H7 (cell line): Measurements from ENCODE around the gene OR5D16. TPM values are rescaled to one million over a fixed set of nuclear protein-coding genes. Genes with fewer than 3 reads are reported as not detected.
"Not testable (repeated sequence)": the region's sequence is repeated elsewhere in the genome, so short reads cannot be mapped to it uniquely, and the experiment has no call there.

Experiments
- DNase-seq: peaks from one replicate; pipeline ENCODE4 v3.0.0; 2012
- H3K27me3 ChIP-seq: 2 replicates; pipeline ENCODE4 v1.6.0; 2011; ENCODE audit warnings: mild to moderate bottlenecking, low read length; ENCODE audit not compliant: control insufficient read depth, insufficient read depth
- H3K36me3 ChIP-seq: replicated peaks from 2 replicates; pipeline ENCODE4 v1.5.1; 2011; ENCODE audit warnings: low read length; ENCODE audit not compliant: control insufficient read depth, insufficient read depth
- H3K4me3 ChIP-seq: 2 replicates; pipeline ENCODE4 v1.5.1; 2011; ENCODE audit warnings: low read depth, mild to moderate bottlenecking, control low read depth, low read length, moderate library complexity; ENCODE audit not compliant: insufficient read depth
- total RNA-seq: library from RNA; depleted of rRNA; stranded (reverse); fragments of >200 nt; shearing (Covaris generic); gene quantifications from 2 replicates; pipeline ENCODE4 v1.2.3, GENCODE V29; 2014; rRNA removed

OR5D16 gene
- total RNA-seq, 1 experiment from 2014 or later = not detected

GRCh38 chr11:55884995-55885394 lies 46.4 kb downstream of the OR5D16 start:
- H3K4me3 ChIP-seq, DNase-seq, H3K27me3 ChIP-seq, H3K36me3 ChIP-seq: not testable (repeated sequence)

GRCh38 chr11:55885481-55885880 lies 46.9 kb downstream of the OR5D16 start:
- not testable (repeated sequence) for H3K27me3 ChIP-seq, H3K4me3 ChIP-seq, DNase-seq, H3K36me3 ChIP-seq

Other genes starting within 250 kb of the OR5D16 start
- gene OR4C11, start 231.1 kb upstream of the OR5D16 start, total RNA-seq = not detected in 2 replicates
- gene OR4P4, start 203.6 kb upstream of the OR5D16 start, total RNA-seq = not detected in 2 replicates
- not detected in 2 replicates for gene OR4S2, start 190.4 kb upstream of the OR5D16 start, total RNA-seq
- gene OR4C6, start 176.6 kb upstream of the OR5D16 start, total RNA-seq = not detected in 2 replicates
- gene OR5D13, start 65.3 kb upstream of the OR5D16 start, total RNA-seq = not detected in 2 replicates
- not detected in 2 replicates for gene OR5D14, start 43.2 kb upstream of the OR5D16 start, total RNA-seq
- not detected in 2 replicates for gene OR5L1, start 27.4 kb upstream of the OR5D16 start, total RNA-seq
- gene OR5D18, start 19.1 kb upstream of the OR5D16 start, total RNA-seq = not detected in 2 replicates
- not detected in 2 replicates for gene OR5L2, start 11.5 kb upstream of the OR5D16 start, total RNA-seq
- not detected in 2 replicates for gene TRIM51, start 44.5 kb downstream of the OR5D16 start, total RNA-seq
- not detected in 2 replicates for gene OR5W2, start 75.8 kb downstream of the OR5D16 start, total RNA-seq
- gene OR5I1, start 97.6 kb downstream of the OR5D16 start, total RNA-seq = not detected in 2 replicates
- not detected in 2 replicates for gene OR10AG1, start 131.2 kb downstream of the OR5D16 start, total RNA-seq
- not detected in 2 replicates for gene OR5F1, start 155.9 kb downstream of the OR5D16 start, total RNA-seq
- not detected in 2 replicates for gene OR5AS1, start 188.9 kb downstream of the OR5D16 start, total RNA-seq